ENCODE results near the gene DNAJC11. TPM values are rescaled to one million over a fixed set of nuclear protein-coding genes. Genes with fewer than 3 reads are reported as not detected.

Gene DNAJC11
- total RNA-seq, 1 experiment from 2014 or later: 106 TPM

DNA sequence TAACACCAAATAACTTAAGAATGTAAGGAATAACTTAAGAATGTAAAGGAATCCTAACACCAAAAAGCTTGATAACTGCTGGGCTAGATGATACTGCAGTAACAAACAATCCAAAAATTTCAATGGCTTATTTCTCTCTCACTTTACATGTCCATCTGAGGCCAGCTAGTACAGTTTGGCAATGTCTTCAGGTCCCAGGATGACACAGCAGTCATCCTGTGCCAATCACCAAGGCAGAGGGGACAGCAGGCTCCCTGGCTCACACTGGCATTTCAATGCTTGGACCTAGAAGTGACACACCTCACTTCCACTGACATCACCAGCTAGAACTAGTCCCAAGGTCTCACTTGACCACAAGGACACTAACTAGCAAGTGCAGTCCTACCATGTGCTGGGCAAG lies 15.3 kb downstream of the DNAJC11 start:
- H3K4me3 ChIP-seq (ENCODE audit: low read depth, low read length, poor library complexity, severe bottlenecking): no peak overlapping the region
- no peaks in the 10 kb centered on the region for H3K27me3 ChIP-seq (replicated peaks; ENCODE audit: insufficient read depth, low read depth, low read length, poor library complexity)
- TF ChIP-seq, protein P1, sequence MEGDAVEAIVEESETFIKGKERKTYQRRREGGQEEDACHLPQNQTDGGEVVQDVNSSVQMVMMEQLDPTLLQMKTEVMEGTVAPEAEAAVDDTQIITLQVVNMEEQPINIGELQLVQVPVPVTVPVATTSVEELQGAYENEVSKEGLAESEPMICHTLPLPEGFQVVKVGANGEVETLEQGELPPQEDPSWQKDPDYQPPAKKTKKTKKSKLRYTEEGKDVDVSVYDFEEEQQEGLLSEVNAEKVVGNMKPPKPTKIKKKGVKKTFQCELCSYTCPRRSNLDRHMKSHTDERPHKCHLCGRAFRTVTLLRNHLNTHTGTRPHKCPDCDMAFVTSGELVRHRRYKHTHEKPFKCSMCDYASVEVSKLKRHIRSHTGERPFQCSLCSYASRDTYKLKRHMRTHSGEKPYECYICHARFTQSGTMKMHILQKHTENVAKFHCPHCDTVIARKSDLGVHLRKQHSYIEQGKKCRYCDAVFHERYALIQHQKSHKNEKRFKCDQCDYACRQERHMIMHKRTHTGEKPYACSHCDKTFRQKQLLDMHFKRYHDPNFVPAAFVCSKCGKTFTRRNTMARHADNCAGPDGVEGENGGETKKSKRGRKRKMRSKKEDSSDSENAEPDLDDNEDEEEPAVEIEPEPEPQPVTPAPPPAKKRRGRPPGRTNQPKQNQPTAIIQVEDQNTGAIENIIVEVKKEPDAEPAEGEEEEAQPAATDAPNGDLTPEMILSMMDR (conservative IDR thresholded peaks at IDR 0.05; ENCODE audit: low read depth, low read length): no peak
- TF ChIP-seq EZH2 (IDR thresholded peaks at IDR 0.05; ENCODE audit: borderline replicate concordance, low read depth, low read length, poor library complexity, severe bottlenecking): no peak
- H3K4me1 ChIP-seq (ENCODE audit: insufficient read depth, low read length, poor library complexity, severe bottlenecking): no peaks in the 10 kb centered on the region
- intact Hi-C loops (cut with micrococcal nuclease; ENCODE audit: unreplicated experiment): no loop called here
- no peak for DNase-seq (ENCODE audit: low spot score)
- no peaks in the 10 kb centered on the region for H3K36me3 ChIP-seq (ENCODE audit: insufficient read depth, low read length, poor library complexity, severe bottlenecking)
- ChIA-PET POLR2A (ENCODE audit: low non-redundant PET) (no interaction called here), CTCF (no interaction called here)
- no peak overlapping the region for H3K27ac ChIP-seq (ENCODE audit: low read depth, low read length, poor library complexity, severe bottlenecking)
- BruUV-seq (replicated peaks): no TSS peak
- H3K9me3 ChIP-seq (ENCODE audit: low read depth, low read length, poor library complexity, severe bottlenecking): no peaks in the 10 kb centered on the region

DNA sequence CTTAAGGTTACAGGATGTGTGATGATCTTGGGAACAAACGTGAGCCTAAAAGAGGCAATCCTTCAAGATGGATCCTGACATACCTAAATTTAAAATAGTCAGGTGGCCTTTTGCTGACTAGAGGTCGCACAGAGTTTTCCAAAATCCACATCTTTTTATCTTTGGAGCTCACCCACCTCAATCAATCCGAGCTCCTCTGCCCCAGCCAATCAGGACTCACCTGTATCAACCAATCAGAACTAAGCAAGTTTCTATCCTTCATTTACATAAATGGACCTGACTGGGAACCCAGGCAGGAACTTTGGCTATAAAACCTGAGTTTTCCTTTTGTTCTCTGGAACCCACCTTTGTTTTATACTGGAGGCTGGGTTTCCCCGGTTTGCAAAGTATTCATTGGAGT lies 16.2 kb downstream of the DNAJC11 start:
- H3K27ac ChIP-seq (ENCODE audit: low read depth, low read length, poor library complexity, severe bottlenecking): no peak overlapping the region
- no peak overlapping the region for H3K4me3 ChIP-seq (ENCODE audit: low read depth, low read length, poor library complexity, severe bottlenecking)
- H3K4me1 ChIP-seq (ENCODE audit: insufficient read depth, low read length, poor library complexity, severe bottlenecking): no peaks in the 10 kb centered on the region
- TF ChIP-seq, protein P1 (conservative IDR thresholded peaks at IDR 0.05; ENCODE audit: low read depth, low read length): no peak
- TF ChIP-seq EZH2 (IDR thresholded peaks at IDR 0.05; ENCODE audit: borderline replicate concordance, low read depth, low read length, poor library complexity, severe bottlenecking): no peak
- no peaks in the 10 kb centered on the region for H3K9me3 ChIP-seq (ENCODE audit: low read depth, low read length, poor library complexity, severe bottlenecking)
- H3K36me3 ChIP-seq (ENCODE audit: insufficient read depth, low read length, poor library complexity, severe bottlenecking): no peaks in the 10 kb centered on the region
- no peak for DNase-seq (ENCODE audit: low spot score)
- H3K27me3 ChIP-seq (replicated peaks; ENCODE audit: insufficient read depth, low read depth, low read length, poor library complexity): no peaks in the 10 kb centered on the region
- no TSS peak for BruUV-seq (replicated peaks)
- intact Hi-C loops (cut with micrococcal nuclease; ENCODE audit: unreplicated experiment): no loop called here
- ChIA-PET CTCF (no interaction called here), POLR2A (ENCODE audit: low non-redundant PET) (no interaction called here)

DNA sequence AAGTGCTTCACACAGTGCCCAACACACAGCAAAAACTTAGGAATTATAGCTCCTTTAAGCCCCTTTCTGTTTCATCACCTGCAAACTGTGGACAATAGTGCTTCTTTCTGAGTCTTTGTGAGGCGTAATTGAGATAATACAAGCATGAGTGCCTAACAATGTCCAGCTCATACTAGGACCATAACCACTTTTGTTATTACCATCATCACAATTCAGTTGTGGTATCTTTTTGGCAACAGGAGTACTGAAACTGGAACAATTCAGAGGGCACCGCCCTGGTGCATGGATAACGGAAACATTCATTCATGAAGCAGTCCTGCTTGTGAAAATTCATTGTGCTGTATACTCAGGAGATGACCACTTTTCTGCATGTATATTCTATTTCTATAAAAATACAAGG lies 18.2 kb downstream of the DNAJC11 start:
- no peaks in the 10 kb centered on the region for H3K27me3 ChIP-seq (replicated peaks; ENCODE audit: insufficient read depth, low read depth, low read length, poor library complexity)
- TF ChIP-seq, protein P1 (conservative IDR thresholded peaks at IDR 0.05; ENCODE audit: low read depth, low read length): no peak
- no peak for TF ChIP-seq EZH2 (IDR thresholded peaks at IDR 0.05; ENCODE audit: borderline replicate concordance, low read depth, low read length, poor library complexity, severe bottlenecking)
- H3K4me1 ChIP-seq (ENCODE audit: insufficient read depth, low read length, poor library complexity, severe bottlenecking): no peaks in the 10 kb centered on the region
- ChIA-PET POLR2A (ENCODE audit: low non-redundant PET) (no interaction called here), CTCF (no interaction called here)
- H3K9me3 ChIP-seq (ENCODE audit: low read depth, low read length, poor library complexity, severe bottlenecking): no peaks in the 10 kb centered on the region
- no peak overlapping the region for H3K4me3 ChIP-seq (ENCODE audit: low read depth, low read length, poor library complexity, severe bottlenecking)
- H3K36me3 ChIP-seq (ENCODE audit: insufficient read depth, low read length, poor library complexity, severe bottlenecking): peaks cover 13% of the 10 kb centered on the region
- intact Hi-C loops (cut with micrococcal nuclease; ENCODE audit: unreplicated experiment): no loop called here
- H3K27ac ChIP-seq (ENCODE audit: low read depth, low read length, poor library complexity, severe bottlenecking): no peak overlapping the region
- DNase-seq (ENCODE audit: low spot score): no peak
- BruUV-seq (replicated peaks): no TSS peak

All from A673 (cell line).